ENCODE data around the gene AGT.
"Not testable (repeated sequence)": the region's sequence is repeated elsewhere in the genome, so short reads cannot be mapped to it uniquely, and the experiment has no call there.

The AGT gene

DNA sequence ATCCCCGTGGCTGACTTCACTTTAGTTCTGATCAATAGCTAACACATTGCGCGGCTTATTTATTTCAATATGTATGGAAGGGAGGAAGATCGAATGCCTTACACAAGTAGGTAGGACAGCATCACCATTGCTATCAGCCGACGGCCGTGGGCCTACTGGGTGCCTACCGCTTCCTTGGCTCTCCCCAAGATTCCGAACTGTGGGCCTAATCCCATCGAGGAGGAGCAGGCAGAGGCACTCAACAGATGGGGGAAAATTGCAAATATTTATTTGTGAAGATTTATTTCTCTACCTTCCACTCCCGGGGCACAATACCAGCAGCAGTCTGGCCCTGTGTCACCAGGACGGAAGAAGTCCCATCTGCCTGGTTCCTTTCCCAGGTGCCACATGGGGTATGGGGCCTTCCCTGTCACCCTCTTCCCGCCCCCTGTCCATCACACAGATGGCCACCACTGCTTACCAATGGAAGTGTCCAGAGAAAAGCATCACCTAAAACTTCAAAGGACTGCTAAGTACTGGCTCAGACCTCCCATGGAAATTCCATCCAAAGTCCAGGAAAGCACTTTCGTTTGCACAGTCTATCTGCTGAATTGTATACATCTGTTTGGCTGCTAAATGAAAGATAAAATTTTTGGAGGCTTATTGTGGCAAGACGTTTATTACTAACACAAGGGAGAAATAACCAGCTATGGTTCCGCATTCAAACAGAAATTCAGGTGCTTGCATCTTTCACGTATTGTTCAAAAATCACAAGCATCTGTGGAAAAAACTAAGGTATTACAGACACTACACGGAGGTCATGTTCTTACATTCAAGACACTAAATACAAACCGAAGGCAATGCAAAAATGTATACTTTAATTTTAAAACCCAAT, 11.8 kb downstream of the AGT start:
- H3K4me3 ChIP-seq (ENCODE audit: low read depth, low read length): no peak overlapping the region
- TF ChIP-seq, protein P1, sequence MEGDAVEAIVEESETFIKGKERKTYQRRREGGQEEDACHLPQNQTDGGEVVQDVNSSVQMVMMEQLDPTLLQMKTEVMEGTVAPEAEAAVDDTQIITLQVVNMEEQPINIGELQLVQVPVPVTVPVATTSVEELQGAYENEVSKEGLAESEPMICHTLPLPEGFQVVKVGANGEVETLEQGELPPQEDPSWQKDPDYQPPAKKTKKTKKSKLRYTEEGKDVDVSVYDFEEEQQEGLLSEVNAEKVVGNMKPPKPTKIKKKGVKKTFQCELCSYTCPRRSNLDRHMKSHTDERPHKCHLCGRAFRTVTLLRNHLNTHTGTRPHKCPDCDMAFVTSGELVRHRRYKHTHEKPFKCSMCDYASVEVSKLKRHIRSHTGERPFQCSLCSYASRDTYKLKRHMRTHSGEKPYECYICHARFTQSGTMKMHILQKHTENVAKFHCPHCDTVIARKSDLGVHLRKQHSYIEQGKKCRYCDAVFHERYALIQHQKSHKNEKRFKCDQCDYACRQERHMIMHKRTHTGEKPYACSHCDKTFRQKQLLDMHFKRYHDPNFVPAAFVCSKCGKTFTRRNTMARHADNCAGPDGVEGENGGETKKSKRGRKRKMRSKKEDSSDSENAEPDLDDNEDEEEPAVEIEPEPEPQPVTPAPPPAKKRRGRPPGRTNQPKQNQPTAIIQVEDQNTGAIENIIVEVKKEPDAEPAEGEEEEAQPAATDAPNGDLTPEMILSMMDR (IDR thresholded peaks at IDR 0.05; ENCODE audit: borderline replicate concordance, insufficient read depth, low read depth, low read length): no peak

DNA sequence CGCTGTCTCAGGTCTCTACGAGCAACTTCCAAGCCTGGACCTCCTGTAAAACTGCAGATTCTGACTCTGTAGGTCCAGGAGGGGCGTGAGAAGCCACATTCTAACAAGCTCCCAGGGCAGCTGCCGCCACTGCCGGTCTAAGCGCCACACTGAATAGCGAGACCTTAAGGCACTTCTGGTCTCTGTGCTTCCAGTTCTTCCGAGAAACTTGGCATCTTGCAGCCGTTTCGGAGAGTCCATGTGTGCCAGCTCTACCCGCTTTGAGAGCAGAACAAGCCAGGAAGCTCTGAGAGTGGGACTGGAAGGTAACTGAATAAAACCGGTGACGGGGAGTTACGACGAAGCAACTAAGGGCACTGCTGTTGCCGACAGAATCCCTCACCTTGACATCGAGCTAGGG, 12.5 kb downstream of the AGT start:
- TF ChIP-seq, protein P1 (IDR thresholded peaks at IDR 0.05; ENCODE audit: borderline replicate concordance, insufficient read depth, low read depth, low read length): no peak
- H3K4me3 ChIP-seq (ENCODE audit: low read depth, low read length): no peak overlapping the region

DNA sequence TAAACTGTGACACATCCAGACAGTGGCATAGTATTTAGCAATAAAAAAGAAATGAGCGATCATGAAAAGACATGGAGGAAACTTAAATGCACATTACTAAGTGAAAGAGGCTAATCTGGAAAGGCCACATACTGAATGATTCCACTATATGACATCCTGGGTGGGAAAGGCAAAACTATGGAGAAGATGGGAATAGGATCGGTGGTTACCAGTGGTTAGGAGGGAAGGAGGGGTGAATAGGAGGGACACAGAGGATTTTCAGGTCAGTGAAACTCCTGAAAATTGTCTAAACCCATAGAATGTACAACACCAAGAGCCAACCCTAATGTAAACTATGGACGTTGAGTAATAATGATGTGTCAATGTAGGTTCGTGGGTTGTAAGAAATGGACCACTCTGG, 13.8 kb downstream of the AGT start:
- no peak overlapping the region for H3K4me3 ChIP-seq (ENCODE audit: low read depth, low read length)
- TF ChIP-seq, protein P1 (IDR thresholded peaks at IDR 0.05; ENCODE audit: borderline replicate concordance, insufficient read depth, low read depth, low read length): no peak

DNA sequence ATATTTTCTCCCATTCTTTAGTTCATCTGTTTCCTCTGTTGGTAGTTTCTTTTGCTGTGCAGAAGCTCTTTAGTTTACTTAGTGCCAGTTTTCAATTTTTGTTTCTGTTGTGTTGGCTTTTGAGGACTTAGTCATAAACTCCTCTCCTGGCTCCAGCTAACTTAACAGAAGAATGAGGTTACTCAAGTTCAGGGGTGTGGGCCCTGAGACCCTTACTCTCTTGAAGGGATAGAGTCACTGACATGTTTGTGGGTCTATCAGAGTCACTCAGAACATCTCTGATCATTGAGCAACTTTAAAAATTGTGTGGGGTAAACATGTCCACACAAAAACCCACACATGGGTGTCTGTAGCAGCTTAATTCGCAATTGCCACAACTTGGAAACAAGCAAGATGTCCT, 14.2 kb downstream of the AGT start:
- TF ChIP-seq, protein P1 (IDR thresholded peaks at IDR 0.05; ENCODE audit: borderline replicate concordance, insufficient read depth, low read depth, low read length): no peak
- no peak overlapping the region for H3K4me3 ChIP-seq (ENCODE audit: low read depth, low read length)

DNA sequence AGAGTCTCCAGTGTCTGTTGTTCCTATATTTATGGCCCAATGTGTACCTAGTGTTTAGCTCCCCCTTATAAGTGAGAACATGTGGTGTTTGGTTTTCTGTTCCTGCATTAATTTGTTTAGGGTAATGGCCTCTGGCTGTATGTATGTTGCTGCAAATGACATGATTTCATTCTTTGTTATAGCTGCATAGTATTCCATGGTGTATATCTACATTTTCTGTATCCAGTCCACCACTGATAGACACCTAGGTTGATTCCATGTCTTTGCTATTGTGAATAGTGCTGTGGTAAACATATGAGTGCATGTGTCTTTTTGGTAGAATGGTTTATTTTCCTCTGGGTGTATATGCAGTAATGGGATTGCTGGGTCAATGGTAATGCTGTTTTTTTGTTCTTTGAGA, 15.0 kb downstream of the AGT start:
- H3K4me3 ChIP-seq (ENCODE audit: low read depth, low read length): not testable (repeated sequence)

DNA sequence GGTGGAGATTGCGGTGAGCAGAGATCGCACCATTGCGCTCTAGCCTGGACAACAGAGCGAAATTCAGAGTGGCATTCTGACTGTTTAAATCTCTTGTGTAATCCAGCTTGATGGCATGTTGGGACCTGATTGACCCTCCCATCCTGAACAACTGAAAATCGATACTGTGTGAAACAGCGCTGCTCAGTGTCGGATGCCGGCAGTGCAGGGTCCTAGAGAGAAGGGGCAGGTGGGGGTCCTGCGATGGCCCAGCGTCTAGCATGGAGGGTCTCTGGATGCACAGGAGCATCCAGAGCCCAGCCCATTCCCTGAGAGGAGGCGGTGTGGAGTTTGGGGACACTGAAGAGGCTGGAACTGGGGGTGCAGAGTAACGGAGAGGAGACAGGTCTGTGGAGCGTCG, 15.8 kb downstream of the AGT start:
- TF ChIP-seq, protein P1 (IDR thresholded peaks at IDR 0.05; ENCODE audit: borderline replicate concordance, insufficient read depth, low read depth, low read length): no peak
- H3K4me3 ChIP-seq (ENCODE audit: low read depth, low read length): no peak overlapping the region

DNA sequence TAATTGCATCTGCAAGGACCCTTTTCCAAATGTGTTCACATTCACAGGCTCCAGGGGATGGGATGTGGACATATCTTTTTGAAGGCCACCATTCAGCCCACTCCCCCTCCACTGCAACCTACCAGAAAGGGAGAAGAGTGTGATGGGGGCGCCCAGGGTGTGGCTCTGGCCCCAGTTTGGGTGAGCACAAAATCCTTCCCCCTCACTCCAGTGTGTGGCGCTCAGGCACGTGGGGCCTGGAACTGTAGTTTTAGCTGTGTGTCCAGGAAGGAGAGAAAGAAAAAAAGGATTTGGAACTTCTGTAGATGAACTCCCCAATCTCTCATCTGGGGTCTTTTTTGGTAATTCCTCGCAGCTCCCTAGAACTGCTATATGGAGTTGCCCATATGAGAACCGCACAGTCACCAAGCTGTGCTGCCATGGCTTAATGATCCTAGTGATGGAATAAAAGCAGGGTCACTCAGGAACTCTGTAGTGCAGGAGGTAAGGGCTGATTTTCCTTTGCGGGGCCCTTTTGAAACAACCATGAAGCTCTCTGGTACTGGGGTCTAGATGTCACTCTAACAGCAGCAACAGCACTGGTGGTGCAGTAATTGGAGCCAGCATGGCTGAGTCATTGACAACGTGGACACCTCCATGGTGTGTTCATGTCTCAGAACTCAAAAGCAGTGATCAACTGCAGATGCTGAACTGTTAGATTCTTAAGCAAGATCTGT, 17.0 kb downstream of the AGT start:
- TF ChIP-seq, protein P1 (IDR thresholded peaks at IDR 0.05; ENCODE audit: borderline replicate concordance, insufficient read depth, low read depth, low read length): no peak
- no peak overlapping the region for H3K4me3 ChIP-seq (ENCODE audit: low read depth, low read length)

Measured in GM12875 (cell line).